Osteocyte (in vitro differentiated cells): ENCODE data around the gene CDC25C. TPM values are rescaled to one million over a fixed set of nuclear protein-coding genes. Genes with fewer than 3 reads are reported as not detected.

Experiments
- DNase-seq: peaks from one replicate; pipeline ENCODE4 v3.0.0; 2021; ENCODE audit warnings: mixed read lengths; ENCODE audit not compliant: unreplicated experiment; ENCODE audit errors: extremely low spot score
- H3K27ac Mint-ChIP-seq: one replicate; pipeline ENCODE4 v1.8.0; 2021; ENCODE audit warnings: mild to moderate bottlenecking, mixed read lengths; ENCODE audit not compliant: unreplicated experiment
- H3K27me3 Mint-ChIP-seq: one replicate; pipeline ENCODE4 v1.8.0; 2021; ENCODE audit warnings: mixed read lengths; ENCODE audit not compliant: unreplicated experiment
- H3K36me3 Mint-ChIP-seq: one replicate; pipeline ENCODE4 v1.8.0; 2021; ENCODE audit warnings: mixed read lengths; ENCODE audit not compliant: unreplicated experiment
- H3K4me1 Mint-ChIP-seq: one replicate; pipeline ENCODE4 v1.8.0; 2021; ENCODE audit warnings: mixed read lengths; ENCODE audit not compliant: unreplicated experiment
- H3K4me3 Mint-ChIP-seq: one replicate; pipeline ENCODE4 v1.8.0; 2021; ENCODE audit warnings: mild to moderate bottlenecking, moderate library complexity, mixed read lengths; ENCODE audit not compliant: unreplicated experiment
- H3K9me3 Mint-ChIP-seq: one replicate; pipeline ENCODE4 v1.8.0; 2021; ENCODE audit warnings: mixed read lengths; ENCODE audit not compliant: unreplicated experiment
- total RNA-seq: library from RNA; stranded (reverse); gene quantifications from 2 replicates; pipeline ENCODE4 v1.2.1, GENCODE V29; 2021
- TF ChIP-seq, protein P1 (sequence below): fragments of 200-600 bp; sonication (generic); IDR thresholded peaks from 2 replicates; pipeline ENCODE4 v1.5.0; 2021; ENCODE audit warnings: antibody characterized with exemption, mild to moderate bottlenecking, moderate library complexity

CDC25C gene
- total RNA-seq, 1 donor from 2014 or later = 2.2 TPM

- H3K9me3 Mint-ChIP-seq = no peaks in the 10 kb centered on the region
- TF ChIP-seq, protein P1, sequence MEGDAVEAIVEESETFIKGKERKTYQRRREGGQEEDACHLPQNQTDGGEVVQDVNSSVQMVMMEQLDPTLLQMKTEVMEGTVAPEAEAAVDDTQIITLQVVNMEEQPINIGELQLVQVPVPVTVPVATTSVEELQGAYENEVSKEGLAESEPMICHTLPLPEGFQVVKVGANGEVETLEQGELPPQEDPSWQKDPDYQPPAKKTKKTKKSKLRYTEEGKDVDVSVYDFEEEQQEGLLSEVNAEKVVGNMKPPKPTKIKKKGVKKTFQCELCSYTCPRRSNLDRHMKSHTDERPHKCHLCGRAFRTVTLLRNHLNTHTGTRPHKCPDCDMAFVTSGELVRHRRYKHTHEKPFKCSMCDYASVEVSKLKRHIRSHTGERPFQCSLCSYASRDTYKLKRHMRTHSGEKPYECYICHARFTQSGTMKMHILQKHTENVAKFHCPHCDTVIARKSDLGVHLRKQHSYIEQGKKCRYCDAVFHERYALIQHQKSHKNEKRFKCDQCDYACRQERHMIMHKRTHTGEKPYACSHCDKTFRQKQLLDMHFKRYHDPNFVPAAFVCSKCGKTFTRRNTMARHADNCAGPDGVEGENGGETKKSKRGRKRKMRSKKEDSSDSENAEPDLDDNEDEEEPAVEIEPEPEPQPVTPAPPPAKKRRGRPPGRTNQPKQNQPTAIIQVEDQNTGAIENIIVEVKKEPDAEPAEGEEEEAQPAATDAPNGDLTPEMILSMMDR = no peak
- H3K36me3 Mint-ChIP-seq = no peaks in the 10 kb centered on the region
- H3K27me3 Mint-ChIP-seq = peaks cover 10% of the 10 kb centered on the region
- DNase-seq = no peak
- H3K27ac Mint-ChIP-seq = no peak overlapping the region
- no peak overlapping the region for H3K4me3 Mint-ChIP-seq
- peaks cover 6% of the 10 kb centered on the region for H3K4me1 Mint-ChIP-seq
Measured at GRCh38 chr5:138272681-138273080, 58.9 kb downstream of the CDC25C start.

GRCh38 chr5:138271281-138271680, 60.3 kb downstream of the CDC25C start:
- DNase-seq = no peak
- Mint-ChIP-seq H3K36me3 (no peaks in the 10 kb centered on the region), H3K4me1 (peaks cover 6% of the 10 kb centered on the region), H3K9me3 (no peaks in the 10 kb centered on the region), H3K27ac (no peak overlapping the region), H3K4me3 (no peak overlapping the region), H3K27me3 (peaks cover 17% of the 10 kb centered on the region)
- TF ChIP-seq, protein P1 = no peak

GRCh38 chr5:138264183-138264582, 67.4 kb downstream of the CDC25C start:
- no peaks in the 10 kb centered on the region for H3K36me3 Mint-ChIP-seq
- no peak for DNase-seq
- TF ChIP-seq, protein P1 = no peak
- H3K27ac Mint-ChIP-seq = no peak overlapping the region
- no peak overlapping the region for H3K4me3 Mint-ChIP-seq
- H3K9me3 Mint-ChIP-seq = no peaks in the 10 kb centered on the region
- H3K4me1 Mint-ChIP-seq = no peaks in the 10 kb centered on the region
- peaks cover 28% of the 10 kb centered on the region for H3K27me3 Mint-ChIP-seq

DNA sequence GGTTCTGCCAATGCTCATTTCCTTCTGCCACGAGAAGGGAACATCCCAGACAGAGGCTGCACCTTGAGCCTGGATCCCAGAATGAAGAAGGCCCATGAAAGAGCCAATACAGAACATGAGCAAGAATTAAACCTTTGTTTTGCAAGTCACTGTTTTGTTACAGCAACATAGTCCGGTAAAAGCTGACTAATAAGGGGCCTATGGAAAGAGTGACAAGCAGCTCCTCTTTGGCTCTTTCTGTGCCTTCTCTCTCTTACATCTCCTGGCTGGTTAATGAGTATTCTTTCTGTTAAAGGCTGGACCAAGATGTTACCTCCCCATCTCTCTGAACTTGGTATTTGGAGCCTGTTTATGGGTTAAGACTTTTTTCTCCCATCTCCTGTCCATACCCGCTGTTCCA, 68.0 kb downstream of the CDC25C start:
- no peak overlapping the region for H3K27ac Mint-ChIP-seq
- H3K4me3 Mint-ChIP-seq = no peak overlapping the region
- TF ChIP-seq, protein P1 = no peak
- no peaks in the 10 kb centered on the region for H3K4me1 Mint-ChIP-seq
- H3K36me3 Mint-ChIP-seq = no peaks in the 10 kb centered on the region
- DNase-seq = no peak
- no peaks in the 10 kb centered on the region for H3K9me3 Mint-ChIP-seq
- peaks cover 30% of the 10 kb centered on the region for H3K27me3 Mint-ChIP-seq

- DNase-seq = no peak
- TF ChIP-seq, protein P1 = no peak
- no peak overlapping the region for H3K4me3 Mint-ChIP-seq
- H3K4me1 Mint-ChIP-seq = no peaks in the 10 kb centered on the region
- H3K27ac Mint-ChIP-seq = no peak overlapping the region
- H3K9me3 Mint-ChIP-seq = no peaks in the 10 kb centered on the region
- no peaks in the 10 kb centered on the region for H3K36me3 Mint-ChIP-seq
- peaks cover 31% of the 10 kb centered on the region for H3K27me3 Mint-ChIP-seq
Measured at GRCh38 chr5:138258704-138259292, 72.8 kb downstream of the CDC25C start.
